ENCODE results near the gene PROX2. TPM values are rescaled to one million over a fixed set of nuclear protein-coding genes. Genes with fewer than 3 reads are reported as not detected.

PROX2 gene
- total RNA-seq, 2 donors from 2014 or later, result 0.23 to 0.29 TPM

DNA sequence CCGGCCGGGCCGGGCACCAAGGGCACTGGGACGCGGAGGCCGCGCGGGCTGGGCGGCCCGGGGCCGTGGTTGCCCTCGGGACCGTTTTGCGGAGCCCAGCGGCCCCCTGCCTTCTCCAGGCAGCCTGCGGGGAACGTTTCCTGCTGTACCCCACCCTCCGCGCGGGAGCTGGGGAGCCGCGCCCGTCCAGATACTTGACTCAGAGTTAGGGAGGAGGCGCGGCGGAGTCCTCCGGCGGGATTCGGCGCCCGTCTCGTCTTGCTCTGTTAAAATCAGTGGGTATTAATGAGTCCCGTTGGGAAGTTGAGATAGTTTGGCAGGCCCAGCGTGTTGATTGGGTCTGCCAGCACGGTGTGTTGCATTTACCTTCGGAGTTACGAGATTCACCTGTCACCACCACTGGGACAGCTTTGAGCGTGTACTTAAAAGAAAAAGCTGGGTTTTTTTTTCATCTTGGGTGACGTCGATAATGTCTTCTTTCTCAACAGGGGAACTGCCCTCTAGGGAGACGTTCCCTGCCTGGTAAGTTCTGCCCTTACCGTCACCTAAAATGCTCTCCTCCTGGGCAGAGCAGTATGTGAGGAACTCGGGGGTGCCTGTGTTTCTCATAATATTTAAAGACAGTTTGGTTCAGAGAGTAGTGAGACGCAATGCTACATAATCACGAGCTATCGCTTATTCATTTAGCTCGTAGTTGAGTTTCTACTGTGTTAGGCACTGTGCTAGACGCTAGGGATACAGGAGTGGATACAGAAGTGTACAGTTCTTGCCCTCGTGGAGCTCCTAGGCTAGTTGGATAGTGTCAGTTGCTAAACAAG lies 6.4 kb upstream of the PROX2 start:
- H3K27me3 Mint-ChIP-seq (ENCODE audit: low read depth), result no peaks in the 10 kb centered on the region
- peak overlapping the region; percentile 95 to 98 for H3K4me3 Mint-ChIP-seq
- peak overlapping the region; percentile 100 for H3K27ac Mint-ChIP-seq
- H3K9me3 Mint-ChIP-seq, result no peaks in the 10 kb centered on the region
- H3K36me3 Mint-ChIP-seq (ENCODE audit: insufficient read depth in 2 of 2), result peaks cover 4 to 18% of the 10 kb centered on the region in 2 donors
- H3K4me1 Mint-ChIP-seq (ENCODE audit: low read depth), result peaks cover 69% of the 10 kb centered on the region
- DNase-seq (peak; percentile 58 to 60), ATAC-seq (replicated peaks in 1 of 2) (peak; percentile 50 to 63)

- peak within 1 kb of the TSS; percentile 100 for H3K27ac Mint-ChIP-seq
- no peaks in the 10 kb centered on the region for H3K9me3 Mint-ChIP-seq
- ATAC-seq (replicated peaks in 1 of 2), result peak; percentile 97
- peak; percentile 90 to 93 for DNase-seq
- H3K4me3 Mint-ChIP-seq, result peak within 1 kb of the TSS; percentile 95 to 98
- H3K36me3 Mint-ChIP-seq (ENCODE audit: insufficient read depth in 2 of 2), result peaks cover 4 to 18% of the 10 kb centered on the region in 2 donors
- H3K27me3 Mint-ChIP-seq (ENCODE audit: low read depth), result no peaks in the 10 kb centered on the region
- H3K4me1 Mint-ChIP-seq (ENCODE audit: low read depth), result peaks cover 72% of the 10 kb centered on the region
Measured at GRCh38 chr14:74881431-74882102, 5.6 kb upstream of the PROX2 start, which contains the start of gene DLST. TSS of gene DLST (plus strand) at chr14:74881916. CDS start at chr14:74881954, 38 bp downstream.

DNA sequence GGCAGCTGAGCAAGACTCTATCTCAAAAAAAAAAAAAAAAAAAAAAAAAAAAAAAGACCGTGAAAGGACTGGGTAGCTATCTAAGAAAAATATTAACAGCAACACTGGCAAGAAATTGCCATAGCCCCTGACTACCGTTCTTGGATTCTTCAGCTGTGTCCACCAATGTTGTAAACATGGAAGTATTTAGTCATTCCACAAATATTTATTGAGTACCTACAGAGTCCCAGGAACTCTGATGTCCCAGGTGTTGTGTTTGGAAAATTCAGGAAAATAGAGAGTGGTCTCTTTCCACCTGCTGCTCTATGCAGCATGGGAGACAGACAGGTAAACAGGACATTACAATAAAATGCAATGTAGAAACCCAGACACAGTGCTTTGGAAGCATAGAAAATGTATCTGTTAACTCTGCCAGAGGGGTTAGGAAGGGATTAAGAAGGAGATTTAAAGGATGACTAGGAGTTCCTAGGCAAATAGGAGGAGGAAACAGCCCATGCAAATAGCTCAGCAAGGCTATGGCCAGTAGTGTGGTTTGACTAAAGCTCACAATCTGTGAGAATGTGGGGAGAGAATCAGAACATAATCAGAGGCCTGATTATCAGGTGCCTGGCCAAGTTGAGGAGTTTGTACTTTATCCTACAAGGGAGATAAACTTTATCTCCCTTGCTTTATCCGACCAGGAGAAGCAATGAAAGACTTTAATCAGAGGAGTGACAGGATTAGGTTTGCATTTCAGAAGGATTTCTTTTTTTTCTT lies 3.7 kb upstream of the PROX2 start:
- Mint-ChIP-seq H3K27ac (peak overlapping the region; percentile 8), H3K9me3 (no peaks in the 10 kb centered on the region), H3K27me3 (ENCODE audit: low read depth) (no peaks in the 10 kb centered on the region), H3K4me3 (peak overlapping the region in 1 of 2 donors; percentile 1), H3K36me3 (ENCODE audit: insufficient read depth in 2 of 2) (peaks cover 3 to 6% of the 10 kb centered on the region in 2 donors), H3K4me1 (ENCODE audit: low read depth) (peaks cover 67% of the 10 kb centered on the region)
- no peak for ATAC-seq (replicated peaks in 1 of 2)
- DNase-seq, result no peak

DNA sequence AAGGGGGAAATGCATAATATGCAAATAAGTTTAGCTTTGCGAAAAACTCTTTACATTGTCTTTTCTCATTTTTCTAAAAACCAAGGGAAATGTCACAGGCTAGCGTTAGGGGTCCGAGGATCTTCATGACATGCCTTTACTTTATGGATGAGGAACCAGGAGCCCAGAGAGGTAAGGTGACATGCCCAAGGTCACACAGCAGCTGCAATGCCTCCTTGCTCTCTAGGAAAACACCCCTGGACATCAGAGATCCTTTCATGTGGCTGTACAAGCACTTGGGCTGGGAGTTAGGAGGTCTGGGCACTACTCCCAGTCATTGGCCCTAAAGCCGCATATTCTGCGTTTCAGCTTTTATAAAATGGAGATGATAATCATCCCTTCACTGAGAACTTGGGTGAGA lies 741 bp downstream of the PROX2 start:
- Mint-ChIP-seq H3K36me3 (ENCODE audit: insufficient read depth in 2 of 2) (no peaks in the 10 kb centered on the region), H3K27ac (no peak overlapping the region), H3K9me3 (no peaks in the 10 kb centered on the region), H3K27me3 (ENCODE audit: low read depth) (no peaks in the 10 kb centered on the region), H3K4me3 (peak overlapping the region; percentile 43 to 73), H3K4me1 (ENCODE audit: low read depth) (peaks cover 32% of the 10 kb centered on the region)
- DNase-seq (no peak), ATAC-seq (replicated peaks in 1 of 2) (no peak)

DNA sequence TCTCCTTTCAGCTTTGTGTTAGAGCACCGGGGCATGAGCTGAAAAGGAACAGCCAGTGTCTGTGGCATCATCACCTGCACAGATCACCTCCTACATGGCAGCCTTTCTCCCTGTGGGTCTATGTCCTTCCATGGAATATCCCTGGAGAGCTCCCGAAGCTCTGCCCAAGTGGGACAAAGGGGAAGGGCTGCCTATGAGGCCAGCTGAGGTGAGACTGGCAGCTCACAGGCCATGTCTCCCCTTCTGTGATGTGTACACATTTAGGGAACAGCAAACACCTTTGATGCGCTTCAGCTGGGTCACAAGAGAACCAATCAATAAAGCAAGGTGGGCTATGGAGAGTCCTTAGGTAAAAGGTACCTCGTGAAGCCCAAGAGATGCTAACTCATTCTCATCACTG lies 4.1 kb downstream of the PROX2 start:
- Mint-ChIP-seq H3K36me3 (ENCODE audit: insufficient read depth in 2 of 2) (no peaks in the 10 kb centered on the region), H3K9me3 (no peaks in the 10 kb centered on the region), H3K4me3 (no peak overlapping the region), H3K27ac (no peak overlapping the region), H3K4me1 (ENCODE audit: low read depth) (peaks cover 33% of the 10 kb centered on the region), H3K27me3 (ENCODE audit: low read depth) (no peaks in the 10 kb centered on the region)
- DNase-seq (no peak), ATAC-seq (replicated peaks in 1 of 2) (no peak)

GRCh38 chr14:74868739-74869138 lies 7.2 kb downstream of the PROX2 start:
- H3K9me3 Mint-ChIP-seq, result no peaks in the 10 kb centered on the region
- no peak for DNase-seq
- peaks cover 24% of the 10 kb centered on the region for H3K4me1 Mint-ChIP-seq (ENCODE audit: low read depth)
- no peak for ATAC-seq (replicated peaks in 1 of 2)
- no peaks in the 10 kb centered on the region for H3K27me3 Mint-ChIP-seq (ENCODE audit: low read depth)
- no peak overlapping the region for H3K4me3 Mint-ChIP-seq
- H3K27ac Mint-ChIP-seq, result no peak overlapping the region
- H3K36me3 Mint-ChIP-seq (ENCODE audit: insufficient read depth in 2 of 2), result no peaks in the 10 kb centered on the region

- Mint-ChIP-seq H3K4me3 (peak overlapping the region; percentile 25 to 47), H3K36me3 (ENCODE audit: insufficient read depth in 2 of 2) (no peaks in the 10 kb centered on the region), H3K27ac (peak overlapping the region; percentile 35), H3K27me3 (ENCODE audit: low read depth) (no peaks in the 10 kb centered on the region), H3K9me3 (no peaks in the 10 kb centered on the region), H3K4me1 (ENCODE audit: low read depth) (peaks cover 24% of the 10 kb centered on the region)
- DNase-seq (peak; percentile 60 to 63), ATAC-seq (replicated peaks in 1 of 2) (peak; percentile 93 to 98)
Measured at GRCh38 chr14:74867673-74868072, 8.3 kb downstream of the PROX2 start.

DNA sequence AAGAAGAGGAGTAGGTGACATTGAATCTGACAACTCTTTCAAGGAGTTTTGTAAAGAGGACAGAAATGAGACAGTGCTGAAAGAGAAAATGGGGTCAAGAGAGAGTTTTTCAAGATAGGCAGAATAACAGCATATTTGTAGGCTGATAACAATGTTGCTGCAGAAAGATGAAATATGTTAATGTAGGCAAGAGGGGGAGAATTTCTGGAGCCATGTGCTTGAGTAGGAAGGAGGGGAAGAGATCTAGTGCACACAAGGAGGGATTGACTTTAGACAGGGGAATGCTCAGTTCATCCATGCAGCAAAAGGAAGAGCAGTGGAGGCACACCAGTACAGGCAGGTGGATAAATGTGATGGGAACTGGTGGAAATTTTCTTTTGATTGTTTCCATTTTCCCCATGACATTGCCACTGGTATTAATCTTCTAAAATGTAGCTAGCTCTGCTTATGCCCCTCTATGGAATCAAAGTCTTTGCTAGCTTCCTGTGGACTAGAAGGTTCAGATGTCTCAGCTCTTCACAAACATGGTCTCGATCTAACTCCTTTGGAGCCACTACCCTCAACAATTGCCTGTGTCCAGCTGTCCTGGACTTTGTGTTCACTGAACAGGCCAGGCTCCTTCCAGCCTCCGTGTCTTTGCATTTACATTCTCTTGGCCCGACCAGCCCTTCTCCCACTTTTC lies 9.1 kb downstream of the PROX2 start:
- H3K27me3 Mint-ChIP-seq (ENCODE audit: low read depth), result no peaks in the 10 kb centered on the region
- no peaks in the 10 kb centered on the region for H3K36me3 Mint-ChIP-seq (ENCODE audit: insufficient read depth in 2 of 2)
- H3K27ac Mint-ChIP-seq, result no peak overlapping the region
- peaks cover 24% of the 10 kb centered on the region for H3K4me1 Mint-ChIP-seq (ENCODE audit: low read depth)
- DNase-seq (no peak), ATAC-seq (replicated peaks in 1 of 2) (no peak)
- peak overlapping the region; percentile 25 to 47 for H3K4me3 Mint-ChIP-seq
- H3K9me3 Mint-ChIP-seq, result no peaks in the 10 kb centered on the region

DNA sequence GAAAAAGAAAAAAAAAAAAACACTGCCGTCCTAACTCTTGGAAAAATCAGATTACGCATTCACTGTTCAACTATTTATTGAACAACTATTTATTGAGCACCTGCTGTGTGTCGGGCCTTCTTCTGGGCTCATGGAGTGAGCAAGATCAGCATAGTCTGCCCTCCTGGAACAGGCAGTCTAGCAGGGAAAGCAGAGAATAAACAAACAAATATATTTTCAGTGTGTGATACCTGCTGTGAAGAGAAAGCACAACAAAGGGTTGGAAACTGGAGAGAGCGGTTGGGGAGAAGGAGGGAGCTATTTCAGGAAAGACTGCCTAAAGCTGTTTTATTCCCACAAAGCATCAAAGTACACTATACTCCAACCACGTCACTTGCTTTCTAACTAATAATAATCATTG lies 10.8 kb downstream of the PROX2 start:
- H3K27ac Mint-ChIP-seq, result no peak overlapping the region
- peaks cover 33% of the 10 kb centered on the region for H3K4me1 Mint-ChIP-seq (ENCODE audit: low read depth)
- ATAC-seq (replicated peaks in 1 of 2) (no peak), DNase-seq (no peak)
- no peaks in the 10 kb centered on the region for H3K9me3 Mint-ChIP-seq
- H3K4me3 Mint-ChIP-seq, result no peak overlapping the region
- no peaks in the 10 kb centered on the region for H3K27me3 Mint-ChIP-seq (ENCODE audit: low read depth)
- H3K36me3 Mint-ChIP-seq (ENCODE audit: insufficient read depth in 2 of 2), result no peaks in the 10 kb centered on the region

- DNase-seq (no peak), ATAC-seq (replicated peaks in 1 of 2) (no peak)
- Mint-ChIP-seq H3K4me3 (no peak overlapping the region), H3K27ac (no peak overlapping the region), H3K36me3 (ENCODE audit: insufficient read depth in 2 of 2) (no peaks in the 10 kb centered on the region), H3K9me3 (no peaks in the 10 kb centered on the region), H3K4me1 (ENCODE audit: low read depth) (peaks cover 33% of the 10 kb centered on the region), H3K27me3 (ENCODE audit: low read depth) (no peaks in the 10 kb centered on the region)
Measured at GRCh38 chr14:74864198-74864597, 11.7 kb downstream of the PROX2 start.

DNA sequence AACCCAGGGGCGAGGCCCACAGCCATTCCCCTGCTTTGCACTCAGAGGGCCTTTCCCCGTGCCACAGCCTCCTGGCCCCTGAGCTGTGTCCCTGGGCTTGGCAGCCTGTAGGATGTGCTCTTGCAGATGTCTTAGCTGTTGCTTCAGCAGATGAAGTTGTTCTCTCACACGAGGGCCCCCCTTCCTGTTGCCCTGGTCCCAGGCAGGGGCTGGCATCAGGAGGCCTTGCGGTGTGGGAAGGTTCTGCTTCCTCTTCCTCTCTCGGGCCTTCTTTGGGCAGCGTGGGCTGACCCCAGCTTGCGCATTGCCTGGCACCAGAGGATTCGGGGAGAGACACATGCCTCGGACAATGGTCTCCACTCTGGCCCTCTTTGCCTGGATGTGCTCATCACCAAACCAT lies 12.7 kb downstream of the PROX2 start:
- Mint-ChIP-seq H3K27me3 (ENCODE audit: low read depth) (no peaks in the 10 kb centered on the region), H3K4me3 (no peak overlapping the region), H3K4me1 (ENCODE audit: low read depth) (peaks cover 31% of the 10 kb centered on the region), H3K36me3 (ENCODE audit: insufficient read depth in 2 of 2) (no peaks in the 10 kb centered on the region), H3K9me3 (no peaks in the 10 kb centered on the region), H3K27ac (no peak overlapping the region)
- ATAC-seq (replicated peaks in 1 of 2) (no peak), DNase-seq (no peak)

DNA sequence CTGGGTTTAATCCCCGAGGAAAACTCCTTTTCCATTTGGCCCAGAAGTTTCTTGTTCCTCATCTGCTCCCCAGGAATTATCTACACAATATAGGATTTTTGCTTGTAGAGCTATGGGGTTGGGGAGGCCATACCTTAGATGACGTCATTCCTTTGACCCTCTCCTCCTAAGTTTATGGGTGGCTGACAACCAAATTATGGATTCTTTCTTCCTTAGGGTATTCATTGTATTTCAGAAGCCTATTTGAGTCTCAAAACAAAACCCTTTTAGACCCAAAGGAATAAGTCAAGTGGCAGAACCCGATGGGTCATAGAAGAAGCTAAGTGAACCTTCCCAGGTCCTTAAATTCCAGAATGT lies 14.2 kb downstream of the PROX2 start:
- Mint-ChIP-seq H3K36me3 (ENCODE audit: insufficient read depth in 2 of 2) (no peaks in the 10 kb centered on the region), H3K27ac (no peak overlapping the region), H3K27me3 (ENCODE audit: low read depth) (no peaks in the 10 kb centered on the region), H3K4me1 (ENCODE audit: low read depth) (peaks cover 16% of the 10 kb centered on the region), H3K9me3 (no peaks in the 10 kb centered on the region), H3K4me3 (no peak overlapping the region)
- ATAC-seq (replicated peaks in 1 of 2) (no peak), DNase-seq (no peak)
